Measurements from ENCODE around the gene RAPGEF3.

- TF ChIP-seq, protein P1, sequence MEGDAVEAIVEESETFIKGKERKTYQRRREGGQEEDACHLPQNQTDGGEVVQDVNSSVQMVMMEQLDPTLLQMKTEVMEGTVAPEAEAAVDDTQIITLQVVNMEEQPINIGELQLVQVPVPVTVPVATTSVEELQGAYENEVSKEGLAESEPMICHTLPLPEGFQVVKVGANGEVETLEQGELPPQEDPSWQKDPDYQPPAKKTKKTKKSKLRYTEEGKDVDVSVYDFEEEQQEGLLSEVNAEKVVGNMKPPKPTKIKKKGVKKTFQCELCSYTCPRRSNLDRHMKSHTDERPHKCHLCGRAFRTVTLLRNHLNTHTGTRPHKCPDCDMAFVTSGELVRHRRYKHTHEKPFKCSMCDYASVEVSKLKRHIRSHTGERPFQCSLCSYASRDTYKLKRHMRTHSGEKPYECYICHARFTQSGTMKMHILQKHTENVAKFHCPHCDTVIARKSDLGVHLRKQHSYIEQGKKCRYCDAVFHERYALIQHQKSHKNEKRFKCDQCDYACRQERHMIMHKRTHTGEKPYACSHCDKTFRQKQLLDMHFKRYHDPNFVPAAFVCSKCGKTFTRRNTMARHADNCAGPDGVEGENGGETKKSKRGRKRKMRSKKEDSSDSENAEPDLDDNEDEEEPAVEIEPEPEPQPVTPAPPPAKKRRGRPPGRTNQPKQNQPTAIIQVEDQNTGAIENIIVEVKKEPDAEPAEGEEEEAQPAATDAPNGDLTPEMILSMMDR (IDR thresholded peaks at IDR 0.05; ENCODE audit: control extremely low read depth in 1 of 3, insufficient read depth in 1 of 3, low read depth in 1 of 3, low read length in 3 of 3): no peak
- TF ChIP-seq CHD1 (IDR thresholded peaks at IDR 0.05; ENCODE audit: low read depth, low read length): no peak
- TF ChIP-seq, protein P2, sequence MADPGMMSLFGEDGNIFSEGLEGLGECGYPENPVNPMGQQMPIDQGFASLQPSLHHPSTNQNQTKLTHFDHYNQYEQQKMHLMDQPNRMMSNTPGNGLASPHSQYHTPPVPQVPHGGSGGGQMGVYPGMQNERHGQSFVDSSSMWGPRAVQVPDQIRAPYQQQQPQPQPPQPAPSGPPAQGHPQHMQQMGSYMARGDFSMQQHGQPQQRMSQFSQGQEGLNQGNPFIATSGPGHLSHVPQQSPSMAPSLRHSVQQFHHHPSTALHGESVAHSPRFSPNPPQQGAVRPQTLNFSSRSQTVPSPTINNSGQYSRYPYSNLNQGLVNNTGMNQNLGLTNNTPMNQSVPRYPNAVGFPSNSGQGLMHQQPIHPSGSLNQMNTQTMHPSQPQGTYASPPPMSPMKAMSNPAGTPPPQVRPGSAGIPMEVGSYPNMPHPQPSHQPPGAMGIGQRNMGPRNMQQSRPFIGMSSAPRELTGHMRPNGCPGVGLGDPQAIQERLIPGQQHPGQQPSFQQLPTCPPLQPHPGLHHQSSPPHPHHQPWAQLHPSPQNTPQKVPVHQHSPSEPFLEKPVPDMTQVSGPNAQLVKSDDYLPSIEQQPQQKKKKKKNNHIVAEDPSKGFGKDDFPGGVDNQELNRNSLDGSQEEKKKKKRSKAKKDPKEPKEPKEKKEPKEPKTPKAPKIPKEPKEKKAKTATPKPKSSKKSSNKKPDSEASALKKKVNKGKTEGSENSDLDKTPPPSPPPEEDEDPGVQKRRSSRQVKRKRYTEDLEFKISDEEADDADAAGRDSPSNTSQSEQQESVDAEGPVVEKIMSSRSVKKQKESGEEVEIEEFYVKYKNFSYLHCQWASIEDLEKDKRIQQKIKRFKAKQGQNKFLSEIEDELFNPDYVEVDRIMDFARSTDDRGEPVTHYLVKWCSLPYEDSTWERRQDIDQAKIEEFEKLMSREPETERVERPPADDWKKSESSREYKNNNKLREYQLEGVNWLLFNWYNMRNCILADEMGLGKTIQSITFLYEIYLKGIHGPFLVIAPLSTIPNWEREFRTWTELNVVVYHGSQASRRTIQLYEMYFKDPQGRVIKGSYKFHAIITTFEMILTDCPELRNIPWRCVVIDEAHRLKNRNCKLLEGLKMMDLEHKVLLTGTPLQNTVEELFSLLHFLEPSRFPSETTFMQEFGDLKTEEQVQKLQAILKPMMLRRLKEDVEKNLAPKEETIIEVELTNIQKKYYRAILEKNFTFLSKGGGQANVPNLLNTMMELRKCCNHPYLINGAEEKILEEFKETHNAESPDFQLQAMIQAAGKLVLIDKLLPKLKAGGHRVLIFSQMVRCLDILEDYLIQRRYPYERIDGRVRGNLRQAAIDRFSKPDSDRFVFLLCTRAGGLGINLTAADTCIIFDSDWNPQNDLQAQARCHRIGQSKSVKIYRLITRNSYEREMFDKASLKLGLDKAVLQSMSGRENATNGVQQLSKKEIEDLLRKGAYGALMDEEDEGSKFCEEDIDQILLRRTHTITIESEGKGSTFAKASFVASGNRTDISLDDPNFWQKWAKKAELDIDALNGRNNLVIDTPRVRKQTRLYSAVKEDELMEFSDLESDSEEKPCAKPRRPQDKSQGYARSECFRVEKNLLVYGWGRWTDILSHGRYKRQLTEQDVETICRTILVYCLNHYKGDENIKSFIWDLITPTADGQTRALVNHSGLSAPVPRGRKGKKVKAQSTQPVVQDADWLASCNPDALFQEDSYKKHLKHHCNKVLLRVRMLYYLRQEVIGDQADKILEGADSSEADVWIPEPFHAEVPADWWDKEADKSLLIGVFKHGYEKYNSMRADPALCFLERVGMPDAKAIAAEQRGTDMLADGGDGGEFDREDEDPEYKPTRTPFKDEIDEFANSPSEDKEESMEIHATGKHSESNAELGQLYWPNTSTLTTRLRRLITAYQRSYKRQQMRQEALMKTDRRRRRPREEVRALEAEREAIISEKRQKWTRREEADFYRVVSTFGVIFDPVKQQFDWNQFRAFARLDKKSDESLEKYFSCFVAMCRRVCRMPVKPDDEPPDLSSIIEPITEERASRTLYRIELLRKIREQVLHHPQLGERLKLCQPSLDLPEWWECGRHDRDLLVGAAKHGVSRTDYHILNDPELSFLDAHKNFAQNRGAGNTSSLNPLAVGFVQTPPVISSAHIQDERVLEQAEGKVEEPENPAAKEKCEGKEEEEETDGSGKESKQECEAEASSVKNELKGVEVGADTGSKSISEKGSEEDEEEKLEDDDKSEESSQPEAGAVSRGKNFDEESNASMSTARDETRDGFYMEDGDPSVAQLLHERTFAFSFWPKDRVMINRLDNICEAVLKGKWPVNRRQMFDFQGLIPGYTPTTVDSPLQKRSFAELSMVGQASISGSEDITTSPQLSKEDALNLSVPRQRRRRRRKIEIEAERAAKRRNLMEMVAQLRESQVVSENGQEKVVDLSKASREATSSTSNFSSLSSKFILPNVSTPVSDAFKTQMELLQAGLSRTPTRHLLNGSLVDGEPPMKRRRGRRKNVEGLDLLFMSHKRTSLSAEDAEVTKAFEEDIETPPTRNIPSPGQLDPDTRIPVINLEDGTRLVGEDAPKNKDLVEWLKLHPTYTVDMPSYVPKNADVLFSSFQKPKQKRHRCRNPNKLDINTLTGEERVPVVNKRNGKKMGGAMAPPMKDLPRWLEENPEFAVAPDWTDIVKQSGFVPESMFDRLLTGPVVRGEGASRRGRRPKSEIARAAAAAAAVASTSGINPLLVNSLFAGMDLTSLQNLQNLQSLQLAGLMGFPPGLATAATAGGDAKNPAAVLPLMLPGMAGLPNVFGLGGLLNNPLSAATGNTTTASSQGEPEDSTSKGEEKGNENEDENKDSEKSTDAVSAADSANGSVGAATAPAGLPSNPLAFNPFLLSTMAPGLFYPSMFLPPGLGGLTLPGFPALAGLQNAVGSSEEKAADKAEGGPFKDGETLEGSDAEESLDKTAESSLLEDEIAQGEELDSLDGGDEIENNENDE (IDR thresholded peaks at IDR 0.05; ENCODE audit: insufficient replicate concordance, low read length): no peak
- no peak for TF ChIP-seq SIN3A (conservative IDR thresholded peaks at IDR 0.05 in 1 of 2, IDR thresholded peaks at IDR 0.05 in 1 of 2; ENCODE audit: low read depth in 1 of 2, low read length in 2 of 2)
- TF ChIP-seq KDM5A (IDR thresholded peaks at IDR 0.05; ENCODE audit: low read length): no peak
- TF ChIP-seq POLR2A (IDR thresholded peaks at IDR 0.05; ENCODE audit: control extremely low read depth in 1 of 2, low read depth in 2 of 2, low read length in 2 of 2): no peak
- no peak for TF ChIP-seq MAX (IDR thresholded peaks at IDR 0.05)
- TF ChIP-seq BCL11A (IDR thresholded peaks at IDR 0.05; ENCODE audit: low read depth in 2 of 2, low read length in 2 of 2): no peak
- TF ChIP-seq GTF2F1 (IDR thresholded peaks at IDR 0.05; ENCODE audit: borderline replicate concordance, low read depth, low read length): no peak
- no peak for TF ChIP-seq RAD21 (IDR thresholded peaks at IDR 0.05 in 1 of 2, conservative IDR thresholded peaks at IDR 0.05 in 1 of 2; ENCODE audit: low read depth in 2 of 2, low read length in 2 of 2)
Observed at GRCh38 chr12:47782372-47782770, 23.7 kb upstream of the RAPGEF3 start.

Measured in H1 (cell line).